ENCODE data around the gene RNU7-1. TPM values are rescaled to one million over a fixed set of nuclear protein-coding genes. Genes with fewer than 3 reads are reported as not detected.
A peak's percentile ranks its signal among the peaks of the same experiment; 100 is the strongest.

The RNU7-1 gene
- total and polyA plus RNA-seq, 9 of the 15 experiments (the other 6 are each of a cell fraction or from before 2014, with no cell fraction given): not detected

DNA sequence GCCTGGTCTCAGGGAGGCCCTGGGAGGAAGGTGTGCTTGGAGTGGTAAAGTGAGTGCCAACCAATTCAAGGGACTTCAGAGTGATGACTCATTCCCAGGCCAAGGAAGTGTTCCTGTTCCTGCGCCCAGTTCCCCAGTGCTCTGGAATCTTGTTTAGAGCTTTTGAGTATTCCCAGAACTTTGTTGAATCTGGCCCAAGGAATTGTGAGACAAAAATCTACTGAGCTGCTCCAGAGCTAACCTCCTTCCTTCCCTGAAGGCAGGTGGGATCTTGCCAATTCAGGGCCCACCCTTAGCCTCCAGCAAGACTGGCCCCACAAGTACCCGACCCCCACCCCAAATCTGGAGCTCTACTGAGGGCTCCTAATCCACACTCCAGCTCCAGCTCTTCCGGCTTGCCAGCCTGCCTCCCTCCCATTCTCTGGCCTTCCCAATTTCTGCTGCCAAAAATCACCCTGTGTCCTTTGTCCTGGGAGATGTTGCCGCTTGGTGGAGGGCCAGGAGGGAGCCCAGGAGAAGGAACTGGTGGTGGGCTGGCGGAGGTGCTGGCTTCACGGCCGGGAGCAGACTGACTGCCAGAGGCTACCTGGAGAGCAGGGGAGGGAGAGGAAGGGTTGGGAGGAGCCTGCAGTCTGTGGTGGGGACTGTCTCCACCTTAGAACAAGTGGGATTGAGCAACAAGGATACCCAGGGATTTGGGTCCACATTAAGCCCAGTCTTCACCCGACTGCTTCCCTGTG is 17.9 kb upstream of the RNU7-1 start (continued):
- TF ChIP-seq, protein P1, sequence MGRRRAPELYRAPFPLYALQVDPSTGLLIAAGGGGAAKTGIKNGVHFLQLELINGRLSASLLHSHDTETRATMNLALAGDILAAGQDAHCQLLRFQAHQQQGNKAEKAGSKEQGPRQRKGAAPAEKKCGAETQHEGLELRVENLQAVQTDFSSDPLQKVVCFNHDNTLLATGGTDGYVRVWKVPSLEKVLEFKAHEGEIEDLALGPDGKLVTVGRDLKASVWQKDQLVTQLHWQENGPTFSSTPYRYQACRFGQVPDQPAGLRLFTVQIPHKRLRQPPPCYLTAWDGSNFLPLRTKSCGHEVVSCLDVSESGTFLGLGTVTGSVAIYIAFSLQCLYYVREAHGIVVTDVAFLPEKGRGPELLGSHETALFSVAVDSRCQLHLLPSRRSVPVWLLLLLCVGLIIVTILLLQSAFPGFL (CRISPR knock-in tag; IDR thresholded peaks at IDR 0.05): 0 out of 2 replicates have a peak, but pooled peaks have one; percentile 48
- TF ChIP-seq, protein P2, sequence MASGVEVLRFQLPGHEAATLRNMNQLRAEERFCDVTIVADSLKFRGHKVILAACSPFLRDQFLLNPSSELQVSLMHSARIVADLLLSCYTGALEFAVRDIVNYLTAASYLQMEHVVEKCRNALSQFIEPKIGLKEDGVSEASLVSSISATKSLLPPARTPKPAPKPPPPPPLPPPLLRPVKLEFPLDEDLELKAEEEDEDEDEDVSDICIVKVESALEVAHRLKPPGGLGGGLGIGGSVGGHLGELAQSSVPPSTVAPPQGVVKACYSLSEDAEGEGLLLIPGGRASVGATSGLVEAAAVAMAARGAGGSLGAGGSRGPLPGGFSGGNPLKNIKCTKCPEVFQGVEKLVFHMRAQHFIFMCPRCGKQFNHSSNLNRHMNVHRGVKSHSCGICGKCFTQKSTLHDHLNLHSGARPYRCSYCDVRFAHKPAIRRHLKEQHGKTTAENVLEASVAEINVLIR (CRISPR knock-in tag; IDR thresholded peaks at IDR 0.05): no peak
- TF ChIP-seq ARID2 (IDR thresholded peaks at IDR 0.05) (no peak), NEUROD1 (IDR thresholded peaks at IDR 0.05; ENCODE audit: borderline replicate concordance, low read depth, low read length, partially characterized antibody) (peak; percentile 60), RAD51 (IDR thresholded peaks at IDR 0.05; ENCODE audit: borderline replicate concordance, low read depth) (no peak), ZEB2 (IDR thresholded peaks at IDR 0.05) (no peak)

DNA sequence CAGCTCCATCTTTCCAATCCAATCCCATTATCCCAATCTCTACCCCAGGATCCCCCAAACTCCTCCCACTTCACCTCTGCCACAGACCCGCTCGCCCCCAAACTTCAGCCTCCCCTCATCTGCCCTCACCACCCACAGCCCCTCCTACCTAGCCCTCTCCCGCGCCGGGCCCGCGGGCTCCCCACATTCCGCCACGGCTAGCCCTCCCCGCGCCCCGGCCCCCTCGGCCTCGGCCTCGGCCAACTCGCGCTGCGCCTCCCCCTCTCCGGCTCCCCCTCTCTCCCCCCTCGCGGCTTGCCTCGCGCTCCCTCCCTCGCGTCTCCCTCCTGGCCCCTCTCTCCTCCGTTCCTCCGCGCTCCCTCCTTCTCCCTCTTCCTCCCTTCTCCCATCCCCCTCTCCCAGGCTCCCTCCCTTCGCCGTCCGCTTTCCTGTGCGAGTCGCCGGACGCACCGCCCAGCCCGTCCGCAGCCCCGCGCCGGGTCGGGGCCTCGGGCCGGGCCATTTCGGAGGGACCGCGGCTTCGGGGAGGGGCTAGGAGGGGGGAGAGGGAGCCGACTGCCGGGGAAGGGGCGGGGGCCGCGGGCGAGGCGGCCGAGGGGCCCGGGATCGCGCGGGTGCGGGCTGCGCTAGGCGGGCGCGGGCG is 16.1 kb upstream of the RNU7-1 start, which contains the start of gene ATN1:
ATN1 (plus strand) TSS at position 581 of the 643 bp plus-strand sequence. CDS start 6,043 bp downstream, outside the sequence.
- Histone ChIP-seq H3K27me3 (ENCODE audit: control insufficient read depth in 2 of 2, insufficient read depth in 2 of 2, low read length in 2 of 2) (no peaks in the 10 kb centered on the region), H3K9me1 (ENCODE audit: control insufficient read depth, insufficient read depth, low read length) (peaks cover 4% of the 10 kb centered on the region), H3K4me3 (peak within 1 kb of the TSS; percentile 76), H3K36me3 (ENCODE audit: control insufficient read depth, insufficient read depth, low read length) (peaks cover 10% of the 10 kb centered on the region; the same call in 1 of the 3 replicates), H3K27ac (ENCODE audit: extremely low read depth, low read depth, low read length) (peak within 1 kb of the TSS; percentile 85), H3K4me2 (ENCODE audit: insufficient read depth, low read length) (peak within 1 kb of the TSS; percentile 87), H3K9me3 (replicated peaks; ENCODE audit: control insufficient read depth, insufficient read depth, low read depth, low read length) (no peaks in the 10 kb centered on the region), H3K9ac (ENCODE audit: insufficient read depth in 1 of 2, low read depth in 2 of 2, low read length in 2 of 2) (peak within 1 kb of the TSS; percentile 84 to 93), H4K20me1 (replicated peaks; ENCODE audit: control insufficient read depth, insufficient read depth, low read length) (no peaks in the 10 kb centered on the region), H2AFZ (ENCODE audit: low read depth, low read length) (peak within 1 kb of the TSS; percentile 82), H3K4me1 (replicated peaks in 1 of 2; ENCODE audit: control insufficient read depth in 2 of 2, insufficient read depth in 2 of 2, low read length in 2 of 2) (peaks cover 41 to 42% of the 10 kb centered on the region in 2 experiments; a peak in 4 of 5 replicates), H3K79me2 (ENCODE audit: control insufficient read depth, insufficient read depth, low read length) (peaks cover 43% of the 10 kb centered on the region)
- peak; percentile 70 to 78 (median 74) for DNase-seq (ENCODE audit: extremely low read depth in 1 of 4, low spot score in 3 of 4)
- peak; percentile 47 for ATAC-seq
- intact Hi-C loops (cut with micrococcal nuclease) (loop anchor here (5.0 kb wide), 1 partner anchor 115 kb away; no protein-coding TSS in a partner anchor), in situ Hi-C loops (cut with MboI) (no loop called here)
- no peak for FAIRE-seq
- CTCF ChIA-PET (ENCODE audit: low intra/inter-chr PET ratio): no interaction called here
- POLR2A ChIA-PET: interaction anchor here (0.6 to 8.1 kb wide), 5 partner anchors 10 to 36 kb away, joined by 3 to 61 read pairs (median 5); partner anchors contain the start of genes C12orf57 and RNU7-1
- BruUV-seq (replicated peaks): no TSS peak
- WGBS (ENCODE audit: insufficient coverage, low coverage, missing lambda C conversion rate): 0% methylated on average over 14 of the region's 66 CpGs
- TF ChIP-seq, protein P3, sequence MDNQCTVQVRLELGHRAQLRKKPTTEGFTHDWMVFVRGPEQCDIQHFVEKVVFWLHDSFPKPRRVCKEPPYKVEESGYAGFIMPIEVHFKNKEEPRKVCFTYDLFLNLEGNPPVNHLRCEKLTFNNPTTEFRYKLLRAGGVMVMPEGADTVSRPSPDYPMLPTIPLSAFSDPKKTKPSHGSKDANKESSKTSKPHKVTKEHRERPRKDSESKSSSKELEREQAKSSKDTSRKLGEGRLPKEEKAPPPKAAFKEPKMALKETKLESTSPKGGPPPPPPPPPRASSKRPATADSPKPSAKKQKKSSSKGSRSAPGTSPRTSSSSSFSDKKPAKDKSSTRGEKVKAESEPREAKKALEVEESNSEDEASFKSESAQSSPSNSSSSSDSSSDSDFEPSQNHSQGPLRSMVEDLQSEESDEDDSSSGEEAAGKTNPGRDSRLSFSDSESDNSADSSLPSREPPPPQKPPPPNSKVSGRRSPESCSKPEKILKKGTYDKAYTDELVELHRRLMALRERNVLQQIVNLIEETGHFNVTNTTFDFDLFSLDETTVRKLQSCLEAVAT (IDR thresholded peaks at IDR 0.05): peak in 1 of 2 experiments; percentile 61; a peak in 1 of 4 replicates
- no peak for TF ChIP-seq ZNF740 (CRISPR knock-in tag; IDR thresholded peaks at IDR 0.05)
- TF ChIP-seq ZNF740 (tag; IDR thresholded peaks at IDR 0.05): peak in 1 of 2 experiments; percentile 56; a peak in 2 of 4 replicates
- TF ChIP-seq ZFX (CRISPR knock-in tag; IDR thresholded peaks at IDR 0.05): peak; percentile 66
- no peak for TF ChIP-seq SRSF1 (IDR thresholded peaks at IDR 0.05; ENCODE audit: low read depth, low read length)
- TF ChIP-seq, protein P4, sequence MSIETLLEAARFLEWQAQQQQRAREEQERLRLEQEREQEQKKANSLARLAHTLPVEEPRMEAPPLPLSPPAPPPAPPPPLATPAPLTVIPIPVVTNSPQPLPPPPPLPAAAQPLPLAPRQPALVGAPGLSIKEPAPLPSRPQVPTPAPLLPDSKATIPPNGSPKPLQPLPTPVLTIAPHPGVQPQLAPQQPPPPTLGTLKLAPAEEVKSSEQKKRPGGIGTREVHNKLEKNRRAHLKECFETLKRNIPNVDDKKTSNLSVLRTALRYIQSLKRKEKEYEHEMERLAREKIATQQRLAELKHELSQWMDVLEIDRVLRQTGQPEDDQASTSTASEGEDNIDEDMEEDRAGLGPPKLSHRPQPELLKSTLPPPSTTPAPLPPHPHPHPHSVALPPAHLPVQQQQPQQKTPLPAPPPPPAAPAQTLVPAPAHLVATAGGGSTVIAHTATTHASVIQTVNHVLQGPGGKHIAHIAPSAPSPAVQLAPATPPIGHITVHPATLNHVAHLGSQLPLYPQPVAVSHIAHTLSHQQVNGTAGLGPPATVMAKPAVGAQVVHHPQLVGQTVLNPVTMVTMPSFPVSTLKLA (conservative IDR thresholded peaks at IDR 0.05): peak in 1 of 2 experiments; percentile 50; a peak in 2 of 4 replicates

Data from K562 (cell line).